Activated T-cell treated with anti-CD3 and anti-CD28 coated beads for 24 hours (primary cell): ENCODE data around the gene PITPNM3.
A peak's percentile ranks its signal among the peaks of the same experiment; 100 is the strongest.

Source experiments
- DNase-seq: peaks from one replicate; pipeline ENCODE4 v3.0.0-alpha.2; 2020; ENCODE audit warnings: low read depth

The PITPNM3 gene

GRCh38 chr17:6462692-6463091, 93.7 kb downstream of the PITPNM3 start:
- no peak for DNase-seq

DNA sequence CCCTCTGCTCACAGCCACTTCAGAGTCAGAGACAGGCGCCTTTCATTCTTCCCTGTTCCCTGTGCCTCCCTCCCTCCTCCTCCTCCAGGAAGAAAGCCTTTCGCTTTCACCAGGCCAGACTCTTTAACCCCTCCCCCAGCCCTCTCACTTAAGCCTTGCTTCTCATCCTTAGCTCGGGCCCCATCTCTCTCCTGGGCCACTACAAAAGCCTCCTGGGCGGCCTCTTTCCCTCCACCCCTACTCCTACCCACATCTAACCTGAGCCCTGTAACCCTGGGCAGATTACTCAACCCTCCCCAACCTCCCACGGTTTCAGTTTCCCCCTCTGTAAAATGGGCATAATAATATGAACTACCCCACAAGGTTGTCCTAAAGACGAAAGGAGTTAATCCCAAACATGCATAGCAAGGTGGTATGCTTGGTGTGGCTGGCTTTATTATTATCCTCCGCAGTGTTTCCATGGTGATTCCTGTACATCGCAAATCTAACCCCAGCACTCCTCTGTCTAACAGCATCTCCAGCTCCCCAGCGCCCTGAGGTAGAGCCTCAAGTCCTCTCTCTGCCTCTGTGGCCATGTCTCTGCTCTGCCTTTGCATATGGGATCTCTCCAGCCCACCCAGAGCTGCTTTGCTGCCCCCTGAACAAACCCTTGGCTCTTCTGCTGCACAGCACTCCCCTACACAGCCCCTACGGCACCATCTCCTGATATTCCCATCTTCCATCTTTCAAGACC, 94.4 kb downstream of the PITPNM3 start:
- DNase-seq, result no peak

- no peak for DNase-seq
Measured at GRCh38 chr17:6461246-6461645, 95.1 kb downstream of the PITPNM3 start.

GRCh38 chr17:6460531-6461161, 95.7 kb downstream of the PITPNM3 start:
- no peak for DNase-seq

DNA sequence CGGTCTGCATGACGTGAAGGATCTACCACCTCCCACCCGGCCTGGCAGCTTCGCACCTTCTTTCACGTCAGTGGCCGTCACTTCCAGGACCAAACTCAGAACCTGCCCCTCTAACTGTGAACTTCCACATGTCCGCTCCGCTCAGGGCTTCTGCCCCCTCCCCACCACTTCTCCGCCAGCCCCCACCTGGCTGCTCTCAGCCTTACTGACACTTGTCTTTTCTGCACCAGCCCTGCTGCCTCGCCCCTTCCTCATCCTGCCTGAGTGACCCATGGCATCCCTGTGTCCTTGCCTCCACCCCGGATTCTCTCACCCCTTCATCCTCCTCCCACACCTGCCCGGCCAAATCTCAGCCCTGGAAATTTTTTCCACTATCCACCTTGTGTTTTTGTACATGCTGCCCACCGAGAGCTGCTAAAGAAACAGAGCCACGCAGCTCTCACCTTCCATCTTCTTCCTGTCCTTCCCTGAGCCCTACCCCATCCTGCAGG, 97.8 kb downstream of the PITPNM3 start:
- DNase-seq, result no peak

- DNase-seq, result no peak
Measured at GRCh38 chr17:6457688-6458459, 98.5 kb downstream of the PITPNM3 start.

DNA sequence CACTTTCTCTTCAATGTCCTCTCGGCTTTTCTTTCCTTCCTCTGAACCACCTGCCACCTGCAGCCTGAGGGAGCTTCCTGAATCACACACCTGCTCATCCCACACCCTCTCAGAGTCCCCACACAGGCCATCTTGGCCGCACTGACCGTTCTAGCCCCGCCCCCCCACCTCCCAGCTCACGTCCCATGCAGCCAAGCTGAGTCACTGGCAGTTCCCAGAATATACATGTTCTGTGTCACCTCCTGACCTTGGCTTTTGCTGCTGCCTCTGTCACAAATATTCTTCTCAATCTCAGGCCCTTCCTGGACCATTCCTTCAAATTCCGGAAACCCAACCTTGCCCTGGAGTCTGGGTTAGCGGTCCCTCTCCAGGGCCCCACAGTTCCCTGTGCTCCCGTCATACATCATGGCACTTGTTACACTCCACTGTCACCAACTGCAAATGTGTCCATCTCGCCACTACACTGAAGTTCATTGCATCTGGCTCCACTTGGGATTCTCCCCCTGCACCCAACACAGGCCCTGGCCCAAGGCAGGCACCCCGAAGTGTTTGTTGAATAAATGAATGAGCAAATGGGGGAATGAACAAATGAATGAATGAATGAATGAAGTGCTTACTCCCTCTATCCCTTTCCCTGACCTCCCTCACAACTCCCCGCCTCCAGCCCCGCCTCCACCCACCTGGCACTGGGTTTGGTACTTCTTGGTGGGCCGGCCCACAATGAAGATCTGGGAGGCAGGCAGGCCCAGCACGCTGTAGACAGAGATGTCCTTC, 99.3 kb downstream of the PITPNM3 start:
- DNase-seq, result no peak

- no peak for DNase-seq
Measured at GRCh38 chr17:6456321-6456720, 100.0 kb downstream of the PITPNM3 start.

- DNase-seq, result peak; percentile 21
Measured at GRCh38 chr17:6455321-6455705, 101.0 kb downstream of the PITPNM3 start.

DNA sequence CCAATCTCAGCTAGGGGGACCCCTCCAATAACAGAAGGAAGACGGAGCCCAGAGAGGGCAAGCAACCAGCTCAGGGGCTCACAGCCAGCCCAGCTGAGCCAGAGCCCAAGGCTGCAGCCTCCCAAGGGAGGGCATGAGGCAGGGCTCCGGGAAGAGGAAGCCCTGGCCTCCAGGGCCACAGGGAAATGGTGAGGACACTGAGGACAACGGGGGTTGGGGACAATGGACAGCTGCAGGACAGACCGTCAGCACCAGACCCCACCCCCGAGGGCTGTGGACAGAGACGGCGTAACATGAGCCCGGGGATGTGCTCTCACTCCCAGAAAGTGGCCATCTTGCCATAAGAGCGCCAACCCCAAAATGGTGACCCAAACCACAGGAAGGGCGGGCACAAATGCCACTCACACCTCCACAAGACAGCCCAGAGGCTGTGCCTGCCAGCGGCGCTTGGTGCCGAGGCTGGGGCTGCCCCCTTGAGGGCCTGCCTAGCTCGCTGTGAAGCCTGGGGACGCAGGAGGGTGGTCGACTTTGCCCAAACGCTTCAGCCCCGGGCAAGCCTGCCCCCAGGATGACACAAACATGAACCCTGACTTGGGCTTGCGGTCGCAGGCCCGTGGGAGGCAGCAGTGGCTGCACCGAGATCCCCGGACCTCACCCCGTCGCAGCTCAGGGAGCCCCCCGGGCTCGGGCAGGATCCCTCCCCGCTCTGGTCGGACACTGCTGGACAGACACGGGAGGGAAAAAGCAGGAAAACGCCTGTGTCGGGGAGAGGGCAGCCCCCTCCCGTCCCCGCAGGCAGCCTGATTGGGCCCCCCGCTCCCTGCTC, 101.6 kb downstream of the PITPNM3 start:
- DNase-seq, result no peak

DNA sequence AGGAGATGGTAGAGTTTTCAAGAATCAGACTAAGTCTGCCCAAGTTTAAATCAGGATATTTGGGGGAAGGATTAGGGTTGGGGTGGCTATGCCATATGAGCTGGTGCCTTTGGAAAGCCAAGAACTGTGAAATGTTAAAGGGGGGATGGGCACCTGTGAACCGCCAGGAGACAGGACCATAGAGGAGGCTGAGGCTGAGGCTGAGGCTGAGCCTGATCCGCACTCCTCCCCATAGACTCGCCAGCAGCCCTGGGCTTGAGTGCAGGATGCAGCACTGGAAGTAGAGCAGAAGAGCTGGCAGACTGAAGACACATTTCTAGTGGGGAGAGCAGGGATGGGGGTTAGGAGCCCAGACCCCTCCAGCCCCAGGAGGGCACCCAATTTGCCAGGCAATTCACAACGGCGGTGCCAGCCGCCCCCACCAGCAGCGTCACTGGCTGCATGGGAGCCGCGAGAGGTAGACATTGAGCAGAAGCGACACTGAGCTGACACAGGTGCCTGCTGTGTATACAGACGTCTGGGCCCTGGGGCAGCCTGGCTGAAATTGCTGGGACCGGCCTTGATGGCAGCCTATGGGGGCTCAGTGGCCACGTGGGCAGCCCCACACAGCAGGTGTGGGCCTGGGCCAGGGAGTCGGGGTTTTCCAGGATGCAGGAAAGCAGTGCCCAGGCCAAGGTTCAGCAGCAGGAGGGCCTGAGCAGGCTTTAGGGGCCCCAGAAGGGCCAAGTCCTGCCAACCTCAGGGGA, 102.9 kb downstream of the PITPNM3 start:
- no peak for DNase-seq

DNA sequence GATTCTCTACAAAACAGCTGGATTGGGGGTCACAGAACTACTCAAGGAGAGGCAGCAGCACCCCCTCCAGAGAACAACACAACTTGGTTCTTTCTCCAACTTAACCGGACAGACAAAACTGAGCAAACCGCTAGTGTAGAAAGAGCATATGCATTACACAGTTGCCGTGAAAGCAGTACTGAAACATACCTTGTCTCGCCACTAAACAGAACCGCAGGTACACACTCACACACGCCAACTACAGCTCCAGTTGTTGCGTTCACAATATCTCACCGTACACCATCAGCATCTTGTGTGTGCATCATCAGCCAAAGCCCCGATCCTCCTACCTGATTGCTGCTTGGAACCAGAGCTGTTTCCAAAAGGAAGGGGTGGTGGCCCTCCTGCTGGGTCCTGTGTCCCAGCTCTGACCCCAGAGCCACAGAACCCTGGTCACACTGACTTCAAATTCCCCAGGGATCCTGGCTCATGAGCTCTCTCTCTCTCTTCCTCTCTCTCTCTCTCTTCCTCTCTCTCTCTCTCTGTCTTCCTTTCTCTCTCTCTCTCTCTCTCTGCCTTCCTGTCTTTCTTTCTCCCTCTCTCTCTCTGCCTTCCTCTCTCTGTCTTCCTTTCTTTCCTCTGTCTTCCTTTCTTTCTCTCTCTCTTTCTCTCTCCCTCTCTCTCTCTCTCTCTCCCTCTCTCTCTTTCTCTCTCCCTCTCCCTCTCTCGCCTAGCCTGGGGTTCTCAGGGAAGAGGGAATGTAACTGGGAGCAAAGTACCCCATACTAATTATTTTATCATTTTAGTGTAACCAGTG, 103.7 kb downstream of the PITPNM3 start:
- DNase-seq, result no peak

DNA sequence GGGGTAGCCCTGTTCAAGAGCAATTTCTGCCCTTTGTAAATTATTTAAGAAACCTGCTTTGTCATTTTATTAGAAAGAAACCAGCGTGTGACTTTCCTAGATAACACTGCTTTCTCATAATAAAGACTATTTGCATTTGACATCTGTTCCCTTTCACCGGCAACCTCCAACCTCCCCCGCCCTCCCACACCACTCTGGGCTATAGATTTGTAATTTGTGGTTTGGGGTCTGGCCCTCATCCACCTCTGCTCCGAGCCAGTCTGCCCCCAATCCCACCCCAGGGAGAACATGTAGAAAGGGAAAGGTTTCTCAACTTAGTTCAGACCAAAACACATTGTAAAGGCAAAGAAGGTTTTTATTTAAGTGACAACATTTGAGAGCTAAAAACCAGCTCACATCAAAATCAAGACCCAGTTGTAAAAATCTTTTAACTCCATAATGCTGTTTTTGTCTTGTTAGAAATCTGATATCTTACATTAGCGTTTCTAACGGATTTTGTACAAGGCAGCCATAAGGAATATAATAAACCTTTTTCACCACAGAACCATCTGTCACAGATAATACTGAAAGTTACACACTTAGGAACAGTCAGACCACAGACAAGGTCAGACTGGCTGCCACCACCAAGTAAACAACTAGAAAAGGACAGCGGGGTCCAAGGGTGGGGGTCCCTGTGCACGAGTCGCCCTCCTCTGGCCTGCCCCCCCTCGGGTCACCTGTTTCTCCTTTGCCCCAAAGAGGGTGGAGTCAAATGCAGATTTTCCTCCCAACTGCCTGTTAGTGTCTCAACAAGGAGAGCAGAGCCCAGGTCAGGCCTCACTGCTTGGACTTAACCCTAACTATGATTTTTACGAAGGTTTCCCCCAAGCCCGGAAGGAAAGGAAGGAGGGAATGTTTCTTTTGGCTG, 105.2 kb downstream of the PITPNM3 start:
- DNase-seq, result no peak

- no peak for DNase-seq
Measured at GRCh38 chr17:6449307-6449706, 107.0 kb downstream of the PITPNM3 start.

GRCh38 chr17:6448473-6448872, 107.9 kb downstream of the PITPNM3 start:
- DNase-seq, result no peak

GRCh38 chr17:6446516-6447100, 109.7 kb downstream of the PITPNM3 start:
- no peak for DNase-seq

GRCh38 chr17:6444571-6445335, 111.6 kb downstream of the PITPNM3 start:
- DNase-seq, result no peak
